Heart left ventricle (tissue), 16 donors: ENCODE measurements around the gene TAPBP. TPM values are rescaled to one million over a fixed set of nuclear protein-coding genes. Genes with fewer than 3 reads are reported as not detected.
A peak's percentile ranks its signal among the peaks of the same experiment; 100 is the strongest.
"Not testable (repeated sequence)": the region's sequence is repeated elsewhere in the genome, so short reads cannot be mapped to it uniquely, and the experiment has no call there.

Experiments used
- ATAC-seq, 4 donors: fragments of 200-7000 bp; cut with Tn5 transposase; one replicate each; pipeline ENCODE4 v1.9.1; 2020 to 2022; ENCODE audit warnings: moderate library complexity in 4 of 4, mild to moderate bottlenecking in 3 of 4, moderate number of reproducible peaks in 1 of 4
- DNase-seq, 5 donors: peaks; one replicate each; pipeline ENCODE4 v3.0.0-alpha.2; 2020
- H3K27ac ChIP-seq, 12 donors: fragments of 200-600 bp; sonication (generic) in 4 of 12; one replicate each; pipeline versions ENCODE4 v1.5.0 to v1.8.0; 2016 to 2022; ENCODE audit warnings: mild to moderate bottlenecking in 2 of 12
- H3K27me3 ChIP-seq, 9 donors: fragments of 200-600 bp; sonication (generic) in 2 of 9; one replicate each; pipeline versions ENCODE4 v1.5.1 to v1.8.0; 2016 to 2022; ENCODE audit warnings: mild to moderate bottlenecking in 3 of 9
- H3K36me3 ChIP-seq, 9 donors: fragments of 200-600 bp; sonication (generic) in 2 of 9; one replicate each; pipeline versions ENCODE4 v1.5.0 to v1.8.0; 2018 to 2022; ENCODE audit warnings: mild to moderate bottlenecking in 2 of 9
- H3K4me1 ChIP-seq, 12 donors: fragments of 200-600 bp; sonication (generic) in 4 of 12; one replicate each; pipeline versions ENCODE4 v1.5.0 to v1.8.0; 2016 to 2022; ENCODE audit warnings: mild to moderate bottlenecking in 3 of 12
- H3K4me3 ChIP-seq, 12 donors: fragments of 200-600 bp; sonication (generic) in 4 of 12; one replicate each; pipeline versions ENCODE4 v1.5.0 to v1.8.0; 2017 to 2022; ENCODE audit warnings: mild to moderate bottlenecking in 9 of 12, moderate library complexity in 4 of 12
- H3K9me3 ChIP-seq, 12 donors: fragments of 200-600 bp; sonication (generic) in 4 of 12; one replicate each; pipeline versions ENCODE4 v1.5.0 to v1.8.0; 2016 to 2022; ENCODE audit warnings: mild to moderate bottlenecking in 1 of 12
- CTCF ChIP-seq, 12 donors: fragments of 200-600 bp; sonication (generic) in 4 of 12; IDR thresholded peaks; one replicate each; pipeline versions ENCODE4 v1.5.0 to v1.8.0; 2018 to 2022; ENCODE audit warnings: antibody characterized with exemption in 12 of 12, mild to moderate bottlenecking in 5 of 12
- POLR2A ChIP-seq, 2 donors: fragments of 450-650 bp; IDR thresholded peaks; one replicate each; pipeline ENCODE4 v1.6.1; 2017; ENCODE audit warnings: antibody characterized with exemption in 2 of 2, mild to moderate bottlenecking in 2 of 2, moderate library complexity in 2 of 2
- WGBS, 4 donors: extraction: QIAGEN DNeasy Blood & Tissue Kit in 2 of 4; methylation state at CpG; one replicate each; pipeline versions ENCODE4 v1.1.5 to v1.1.7; 2013 to 2018; 5-methylcytosine and 5-hydroxymethylcytosine counted together
- intact Hi-C, 10 donors: fragments of 100-400 bp; cut with DNase I; formaldehyde crosslinking; loops; one replicate each; pipeline versions ENCODE4 v1.11.1 to v1.14.2; 2022
- polyA plus RNA-seq, 2 donors: library from polyadenylated mRNA; stranded (reverse); fragments of 200-250 nt; gene quantifications; one replicate each; pipeline ENCODE4 v1.2.3, GENCODE V29; 2013
- total RNA-seq, 9 donors: library from RNA; depleted of rRNA in 2 of 9; stranded (reverse); fragments of >200 nt in 2 of 9; fragmentation: NEBNext Ultra II Directional in 3 of 9; extraction: Animal tissue kit (Norgen Biotek cat#: 25700) in 3 of 9; gene quantifications; one replicate each; pipeline versions ENCODE4 v1.1.0 to v1.2.4, GENCODE V29; 2016 to 2023
- donor health status: ischemic (EF 13 %, LVEDD 7.1; RV severe dilation, severe dysfunction).
- donor health status: healthy with polysubstance abuse.
- donor health status: DM: no; HTN: yes; CAD: no.
- donor health status: DM: no; HTN: no; CAD: no.
- donor health status: ischemic (EF 25% LVEDD 6.9; RV normal size, moderate dysfunction).
- donor health status: ischemic (EF 25% LVEDD 5.7; RV mildly dilated, moderate dysfunction).
- donor health status: healthy.
- donor health status: DM: yes; HTN: yes; CAD: no.
- donor health status: ischemic (EF 35%, LVEDD 5.7; RV mildly dilated, moderate dysfunction).
- donor health status: nonischemic (EF 11% LVEDD 7.7; RV severe dilation, severe dysfunction).
- donor health status: DM: yes; HTN: yes; CAD: no.
- donor health status: PGD.
- donor health status: ischemic (EF 29% LVEDD 5.4; RV normal size, mild dysfunction).
- donor health status: nonischemic (EF 23%, LVEDD 6.1; RV moderate dilation, normal function).

Gene TAPBP
- total and polyA plus RNA-seq, 11 donors, result 28.3 to 248 (median 86.0) TPM

- no peak for DNase-seq
- Histone ChIP-seq H3K36me3 (peaks cover 0 to 75% (median 51%) of the 10 kb centered on the region in 9 donors), H3K9me3 (no peaks in the 10 kb centered on the region), H3K4me1 (peaks cover 11 to 73% (median 50%) of the 10 kb centered on the region in 12 donors), H3K27me3 (no peaks in the 10 kb centered on the region), H3K4me3 (peak overlapping the region; percentile 47 to 87 (median 72)), H3K27ac (peak overlapping the region; percentile 73 to 98 (median 92))
- ATAC-seq, result no peak
- intact Hi-C loops, result loop anchor here in 1 of 10 donors (5.0 kb wide), 1 partner anchor 36 kb away; the partner anchor contains the start of gene TAPBP
- TF ChIP-seq POLR2A (IDR thresholded peaks at IDR 0.05) (no peak), CTCF (IDR thresholded peaks at IDR 0.05) (no peak)
These were observed 37.4 kb downstream of the TAPBP start for GRCh38 chr6:33276581-33276863.

GRCh38 chr6:33275795-33276580, 37.9 kb downstream of the TAPBP start:
- peak overlapping the region in 11 of 12 donors; percentile 47 to 87 (median 74) for H3K4me3 ChIP-seq
- H3K36me3 ChIP-seq, result peaks cover 0 to 71% (median 51%) of the 10 kb centered on the region in 9 donors
- not testable (repeated sequence) for ATAC-seq, H3K9me3 ChIP-seq, H3K27me3 ChIP-seq, DNase-seq
- peak overlapping the region in 9 of 12 donors; percentile 86 to 98 (median 93) for H3K27ac ChIP-seq
- peaks cover 11 to 75% (median 51%) of the 10 kb centered on the region in 12 donors for H3K4me1 ChIP-seq
- intact Hi-C loops, result loop anchor here in 1 of 10 donors (5.0 kb wide), 1 partner anchor 36 kb away; the partner anchor contains the start of gene TAPBP
- WGBS, 4 donors, result 81 to 85% (median 83%) methylated on average over 16 of the region's 16 CpGs

- Histone ChIP-seq H3K27me3 (no peaks in the 10 kb centered on the region), H3K27ac (peak overlapping the region in 1 of 12 donors; percentile 42), H3K9me3 (no peaks in the 10 kb centered on the region), H3K4me3 (peak overlapping the region in 1 of 12 donors; percentile 77), H3K4me1 (peaks cover 15 to 83% (median 60%) of the 10 kb centered on the region in 12 donors), H3K36me3 (peaks cover 0 to 58% (median 47%) of the 10 kb centered on the region in 9 donors)
- WGBS, 4 donors, result 63 to 73% (median 68%) methylated on average over 14 of the region's 14 CpGs
- ATAC-seq (no peak), DNase-seq (no peak)
- intact Hi-C loops, result loop anchor here in 1 of 10 donors (2.0 kb wide), 1 partner anchor 15 kb away; the partner anchor contains the start of genes PFDN6 and WDR46
- no peak for TF ChIP-seq POLR2A (IDR thresholded peaks at IDR 0.05)
- TF ChIP-seq CTCF (IDR thresholded peaks at IDR 0.05), result no peak
These were observed 39.7 kb downstream of the TAPBP start for GRCh38 chr6:33273924-33274902.

- TF ChIP-seq POLR2A (IDR thresholded peaks at IDR 0.05), result no peak
- no peak for TF ChIP-seq CTCF (IDR thresholded peaks at IDR 0.05)
- no peaks in the 10 kb centered on the region for H3K9me3 ChIP-seq
- DNase-seq, result no peak
- ATAC-seq, result no peak
- WGBS, 4 donors, result 62 to 69% (median 66%) methylated on average over 11 of the region's 11 CpGs
- H3K27me3 ChIP-seq, result no peaks in the 10 kb centered on the region
- intact Hi-C loops, result loop anchor here in 1 of 10 donors (2.0 kb wide), 1 partner anchor 15 kb away; the partner anchor contains the start of genes PFDN6 and WDR46
- peaks cover 15 to 76% (median 60%) of the 10 kb centered on the region in 12 donors for H3K4me1 ChIP-seq
- peaks cover 0 to 58% (median 49%) of the 10 kb centered on the region in 9 donors for H3K36me3 ChIP-seq
- peak overlapping the region in 4 of 12 donors; percentile 87 to 97 (median 92) for H3K27ac ChIP-seq
- peak overlapping the region in 10 of 12 donors; percentile 68 to 92 (median 76) for H3K4me3 ChIP-seq
These were observed 40.6 kb downstream of the TAPBP start for GRCh38 chr6:33273129-33273923.
